Small intestine (tissue), 16 donors: Measurements from ENCODE around the gene ARSI. TPM values are rescaled to one million over a fixed set of nuclear protein-coding genes. Genes with fewer than 3 reads are reported as not detected.

ENCODE experiments used
- DNase-seq, 2 donors: peaks; one replicate each; pipeline versions ENCODE4 v3.0.0 to v3.0.0-alpha.2; 2013
- FAIRE-seq: peaks from 2 replicates; lab custom pipeline; 2012; peaks lifted over from hg19 to GRCh38; lab: Jason Lieb, UNC
- H3K27ac ChIP-seq, 3 donors: one replicate each; pipeline ENCODE4 v1.5.1; 2013; ENCODE audit warnings: low read length in 2 of 3, mild to moderate bottlenecking in 2 of 3, control low read depth in 1 of 3, inconsistent platforms in 1 of 3, low read depth in 1 of 3, moderate library complexity in 1 of 3
- H3K27me3 ChIP-seq, 3 donors: one replicate each; pipeline ENCODE4 v1.6.1; 2013; ENCODE audit warnings: low read length in 3 of 3, inconsistent platforms in 1 of 3; ENCODE audit not compliant: control insufficient read depth in 3 of 3, insufficient read depth in 3 of 3
- H3K36me3 ChIP-seq, 3 donors: one replicate each; pipeline ENCODE4 v1.6.1; 2013; ENCODE audit warnings: low read length in 3 of 3, inconsistent platforms in 1 of 3, low read depth in 1 of 3, mild to moderate bottlenecking in 1 of 3, moderate library complexity in 1 of 3; ENCODE audit not compliant: control insufficient read depth in 3 of 3, insufficient read depth in 2 of 3
- H3K4me1 ChIP-seq, 3 donors: one replicate each; pipeline ENCODE4 v1.6.1; 2013; ENCODE audit warnings: low read length in 2 of 3, inconsistent platforms in 1 of 3, low read depth in 1 of 3, mild to moderate bottlenecking in 1 of 3, moderate library complexity in 1 of 3; ENCODE audit not compliant: control insufficient read depth in 3 of 3, insufficient read depth in 2 of 3
- H3K4me3 ChIP-seq, 3 donors: one replicate each; pipeline ENCODE4 v1.5.1; 2013; ENCODE audit warnings: low read length in 3 of 3, control low read depth in 1 of 3, inconsistent platforms in 1 of 3, low read depth in 1 of 3, mild to moderate bottlenecking in 1 of 3, moderate library complexity in 1 of 3
- H3K9me3 ChIP-seq, 2 donors: one replicate each; pipeline ENCODE4 v1.6.1; 2013; ENCODE audit warnings: low read depth in 1 of 2, low read length in 1 of 2; ENCODE audit not compliant: control insufficient read depth in 2 of 2, insufficient read depth in 1 of 2
- WGBS, 3 donors: extraction: QIAGEN DNeasy Blood & Tissue Kit; methylation state at CpG; one replicate each; pipeline ENCODE4 v1.1.7; 2013; 5-methylcytosine and 5-hydroxymethylcytosine counted together
- long read RNA-seq, 10 donors: transcript quantifications; one replicate each; lab custom pipeline, GENCODE V29; 2026
- polyA plus RNA-seq, 4 donors: library from polyadenylated mRNA; stranded (reverse) in 3 of 4; unstranded in 1 of 4; fragments of 200-250 nt in 3 of 4; fragments of 120-200 nt in 1 of 4; gene quantifications; one replicate each; pipeline versions ENCODE4 v1.2.1 to v1.2.3, GENCODE V29; 2013
- donor health status: healthy with polysubstance abuse.
- donor health status: control.
- donor health status: control.
- donor health status: Bipolar disorder and iron deficiency.
- donor health status: healthy.

ARSI gene
- 1 to 10 TPM in 1 of 4 donors, under 1 TPM in 1, not detected in 2; 0.40 to 1.4 TPM for polyA plus RNA-seq
- long read RNA-seq, donor 1 = 0 reads
- long read RNA-seq, donor 2, partial matches to known transcripts = 0 of 1 reads
- long read RNA-seq, donor 2, other reads (novel, unspliced or antisense) = 0 of 1 reads
- long read RNA-seq, donor 3, partial matches to known transcripts = 0 of 3 reads
- long read RNA-seq, donor 3, other reads (novel, unspliced or antisense) = 0 of 3 reads
- long read RNA-seq, donor 4 = 0 reads
- long read RNA-seq, donor 5 = 0 reads
- long read RNA-seq, donor 6 = 0 reads
- long read RNA-seq, donor 7, partial matches to known transcripts = 0 of 2 reads
- long read RNA-seq, donor 7, other reads (novel, unspliced or antisense) = 0 of 2 reads
- long read RNA-seq, donor 8 = 0 reads
- long read RNA-seq, donor 9, partial matches to known transcripts = 0 of 1 reads
- long read RNA-seq, donor 9, other reads (novel, unspliced or antisense) = 0 of 1 reads
- long read RNA-seq, donor 10, partial matches to known transcripts = 0 of 1 reads
- long read RNA-seq, donor 10, other reads (novel, unspliced or antisense) = 0 of 1 reads

DNA sequence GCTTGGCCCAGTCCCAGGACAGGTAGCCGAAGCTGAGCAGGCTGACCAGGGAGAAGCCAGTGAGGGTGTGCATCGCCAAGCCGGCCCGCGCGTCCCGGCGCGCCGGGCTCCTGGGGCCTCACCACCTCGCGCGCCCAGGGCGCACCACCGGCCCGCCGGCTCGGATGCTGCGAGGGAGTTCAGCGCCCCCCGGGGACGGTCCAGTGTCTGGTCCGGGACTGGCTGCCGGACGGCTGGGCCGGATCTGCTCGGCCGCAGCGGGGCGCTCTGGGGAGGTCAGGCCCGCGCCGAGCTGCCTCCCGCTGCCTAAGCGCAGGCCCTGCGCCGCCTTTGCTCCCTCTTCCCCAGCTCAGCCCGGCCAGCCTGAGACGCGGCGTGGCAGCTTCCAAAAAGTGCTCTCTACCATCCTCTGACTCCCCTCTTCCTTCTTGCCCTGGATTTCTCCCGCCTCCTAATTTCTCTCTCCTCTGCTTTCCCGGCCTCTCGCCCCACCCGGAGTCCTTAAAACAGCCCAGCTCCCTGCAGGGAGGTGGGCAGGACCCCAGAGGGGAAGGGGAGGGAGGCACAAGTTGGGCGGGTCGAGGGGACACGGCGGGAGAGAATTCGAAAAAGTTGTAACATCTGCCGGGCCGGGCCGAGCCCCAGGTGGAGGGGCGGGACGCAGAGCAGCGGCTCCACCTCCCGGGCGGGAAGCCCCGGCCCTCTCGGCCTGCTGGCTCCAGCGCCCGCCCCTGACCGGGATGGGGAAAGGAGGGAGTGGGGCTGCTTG lies at the start of gene ARSI:
Gene ARSI, minus strand, starts transcription at position 605 of the 769 bp plus-strand sequence. Its CDS starts 532 bp downstream, at position 73.
- H3K9me3 ChIP-seq = no peaks in the 10 kb centered on the region

DNA sequence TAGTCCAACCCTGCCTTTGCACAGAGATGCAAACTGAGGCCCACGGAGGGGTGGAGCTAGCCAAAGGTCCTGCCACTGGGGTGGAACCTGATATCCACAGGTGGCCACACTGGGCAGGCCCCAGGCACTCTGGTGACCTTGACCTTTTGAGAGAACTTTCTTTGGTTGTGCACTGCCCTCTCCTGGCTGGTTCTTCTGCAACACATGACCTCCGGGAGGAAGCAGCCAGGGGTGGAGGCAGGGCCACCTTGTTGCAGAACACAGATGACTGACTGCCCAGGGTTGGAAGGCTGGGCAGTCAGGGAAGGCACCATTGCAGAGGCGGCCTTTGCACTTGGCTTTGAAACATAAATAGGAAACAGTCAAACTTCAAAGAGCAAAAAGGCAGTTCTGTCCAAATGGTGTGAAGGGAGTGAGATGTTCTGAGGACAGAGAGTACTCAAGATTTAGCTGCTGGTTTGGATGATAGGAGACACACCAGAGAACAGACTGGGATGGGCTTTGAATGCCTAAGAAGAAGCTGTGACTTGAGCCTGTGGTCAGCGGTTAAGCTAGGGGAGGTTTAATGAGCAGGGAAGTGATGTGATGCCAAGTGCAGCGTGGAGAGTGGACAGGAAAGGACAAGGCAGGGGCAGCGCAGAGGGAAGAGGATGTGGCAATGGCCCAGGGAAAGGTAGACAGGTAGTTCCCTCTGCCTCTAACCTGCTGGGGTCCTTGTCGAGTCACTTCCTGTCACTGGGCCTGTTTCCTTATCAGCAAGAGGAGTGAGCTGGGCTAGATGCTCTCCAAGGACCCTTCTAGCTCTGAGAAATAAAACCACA lies 48.0 kb upstream of the ARSI start:
- no peaks in the 10 kb centered on the region for H3K36me3 ChIP-seq
- DNase-seq (peak; percentile 77 to 79), FAIRE-seq (no peak)
- H3K27ac ChIP-seq = peak overlapping the region in 1 of 3 donors; percentile 6
- H3K9me3 ChIP-seq = no peaks in the 10 kb centered on the region
- peaks cover 0 to 25% (median 2%) of the 10 kb centered on the region in 3 donors for H3K4me1 ChIP-seq
- no peaks in the 10 kb centered on the region for H3K27me3 ChIP-seq
- 43 to 55% (median 48%) methylated on average over 7 of the region's 7 CpGs for WGBS, 3 donors
- H3K4me3 ChIP-seq = no peak overlapping the region

More for the DNA sequence above, at the start of gene ARSI:
- Histone ChIP-seq H3K27me3 (peaks cover 0 to 53% (median 11%) of the 10 kb centered on the region in 3 donors), H3K4me1 (peaks cover 0 to 25% (median 4%) of the 10 kb centered on the region in 3 donors), H3K27ac (peak within 1 kb of the TSS in 2 of 3 donors; percentile 24 to 72), H3K4me3 (peak within 1 kb of the TSS in 1 of 3 donors; percentile 48), H3K36me3 (peaks cover 0 to 3% (median 0%) of the 10 kb centered on the region in 3 donors)
- DNase-seq = peak in 1 of 2 donors; percentile 50
- 2 to 4% (median 2%) methylated on average over 38 to 63 of the region's 63 CpGs for WGBS, 3 donors
- FAIRE-seq = no peak

DNA sequence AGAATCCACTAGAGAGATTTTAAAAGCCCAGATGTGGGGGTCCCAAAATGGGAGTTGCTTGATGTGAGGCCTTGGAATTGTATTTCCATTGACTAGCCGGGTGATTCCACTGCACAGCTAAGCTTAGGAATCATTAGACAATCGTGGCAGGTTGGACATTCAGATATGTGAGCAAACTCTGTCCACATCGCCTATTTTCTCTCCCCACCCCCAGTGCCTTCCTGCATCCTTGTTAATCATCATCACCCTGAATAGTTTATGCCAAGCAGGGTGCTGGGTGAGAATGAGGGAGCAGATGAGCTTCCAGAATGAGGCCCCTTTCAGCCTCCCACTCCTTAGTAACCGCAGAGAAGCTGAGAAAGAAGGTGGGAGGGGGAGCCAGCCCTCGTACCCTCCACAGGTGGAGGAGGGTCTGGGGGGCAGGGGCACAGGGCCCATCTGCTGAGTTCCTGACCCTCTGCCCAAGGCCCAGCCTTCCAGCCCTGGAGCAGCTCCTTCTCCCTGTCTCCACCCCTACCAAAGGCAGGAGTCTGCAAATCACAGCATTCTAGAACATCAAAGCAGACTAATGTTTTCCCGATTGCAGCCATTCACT lies 47.1 kb upstream of the ARSI start:
- Histone ChIP-seq H3K9me3 (no peaks in the 10 kb centered on the region), H3K4me1 (peaks cover 0 to 18% (median 2%) of the 10 kb centered on the region in 3 donors), H3K36me3 (no peaks in the 10 kb centered on the region), H3K4me3 (no peak overlapping the region), H3K27me3 (no peaks in the 10 kb centered on the region), H3K27ac (no peak overlapping the region)
- WGBS, 3 donors = 82 to 89% (median 87%) methylated on average over 6 of the region's 6 CpGs
- FAIRE-seq (no peak), DNase-seq (no peak)

- Histone ChIP-seq H3K27me3 (no peaks in the 10 kb centered on the region), H3K27ac (no peak overlapping the region), H3K4me1 (peaks cover 0 to 8% (median 2%) of the 10 kb centered on the region in 3 donors), H3K4me3 (no peak overlapping the region), H3K9me3 (no peaks in the 10 kb centered on the region), H3K36me3 (no peaks in the 10 kb centered on the region)
- 64 to 80% (median 67%) methylated on average over 9 of the region's 9 CpGs for WGBS, 3 donors
- DNase-seq = no peak
- FAIRE-seq = no peak
These were observed 44.7 kb upstream of the ARSI start for GRCh38 chr5:150347451-150347850.

DNA sequence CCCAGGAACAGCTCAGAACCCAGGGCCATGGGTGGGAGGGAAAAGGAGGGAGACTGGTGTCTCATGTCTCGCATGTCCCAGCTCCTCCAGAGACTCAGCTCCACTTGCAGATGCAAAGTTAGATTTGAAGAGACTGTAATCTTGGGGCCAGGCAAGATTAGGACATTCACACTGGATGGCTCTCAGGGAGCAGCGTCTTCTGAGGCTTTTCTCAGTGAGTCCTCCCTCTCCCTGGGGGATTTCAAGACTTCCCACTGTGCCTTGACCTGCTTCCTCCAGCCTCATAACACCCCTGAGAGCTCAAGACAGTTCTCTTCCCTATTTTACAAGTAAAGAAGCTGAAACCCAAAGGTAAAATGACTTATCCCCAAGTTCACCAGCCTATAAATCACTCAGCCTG lies 44.3 kb upstream of the ARSI start:
- whole genome bisulfite sequencing, 3 donors = 80 to 88% (median 80%) methylated on average over 2 of the region's 2 CpGs
- Histone ChIP-seq H3K9me3 (no peaks in the 10 kb centered on the region), H3K36me3 (no peaks in the 10 kb centered on the region), H3K4me3 (no peak overlapping the region), H3K27me3 (no peaks in the 10 kb centered on the region), H3K27ac (no peak overlapping the region), H3K4me1 (peaks cover 0 to 7% (median 2%) of the 10 kb centered on the region in 3 donors)
- DNase-seq (no peak), FAIRE-seq (no peak)

GRCh38 chr5:150346592-150346991 lies 43.9 kb upstream of the ARSI start:
- no peaks in the 10 kb centered on the region for H3K27me3 ChIP-seq
- no peaks in the 10 kb centered on the region for H3K9me3 ChIP-seq
- H3K4me1 ChIP-seq = peaks cover 0 to 7% (median 2%) of the 10 kb centered on the region in 3 donors
- no peaks in the 10 kb centered on the region for H3K36me3 ChIP-seq
- DNase-seq = no peak
- no peak for FAIRE-seq
- H3K27ac ChIP-seq = no peak overlapping the region
- no peak overlapping the region for H3K4me3 ChIP-seq
- 82 to 87% (median 84%) methylated on average over 6 of the region's 6 CpGs for WGBS, 3 donors

DNA sequence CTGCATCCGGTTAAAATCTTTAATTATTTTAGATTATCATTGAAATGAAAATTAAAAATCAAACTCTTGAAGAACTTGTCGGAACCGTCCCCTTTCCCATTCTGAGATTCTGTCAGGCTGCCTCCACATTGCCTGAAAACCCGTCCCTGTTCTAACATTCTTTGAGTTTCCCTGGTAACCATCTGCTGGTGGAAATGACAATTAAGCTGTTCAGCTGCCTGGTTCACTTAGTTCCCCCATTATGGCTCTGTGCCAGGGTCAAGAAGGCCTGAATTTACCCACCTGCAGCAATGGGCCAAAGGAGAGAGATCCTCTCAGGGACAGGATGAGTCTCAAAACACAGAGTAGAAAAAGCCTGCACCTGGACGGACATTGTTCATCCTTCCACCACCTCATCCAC lies 43.0 kb upstream of the ARSI start:
- H3K4me1 ChIP-seq = peaks cover 0 to 2% (median 1%) of the 10 kb centered on the region in 3 donors
- no peak overlapping the region for H3K27ac ChIP-seq
- H3K9me3 ChIP-seq = no peaks in the 10 kb centered on the region
- H3K4me3 ChIP-seq = no peak overlapping the region
- FAIRE-seq (no peak), DNase-seq (no peak)
- no peaks in the 10 kb centered on the region for H3K36me3 ChIP-seq
- WGBS, 3 donors = 83 to 85% (median 84%) methylated on average over 5 of the region's 5 CpGs
- no peaks in the 10 kb centered on the region for H3K27me3 ChIP-seq
